HepG2 (cell line): Measurements from ENCODE around the gene LGALS16. TPM values are rescaled to one million over a fixed set of nuclear protein-coding genes. Genes with fewer than 3 reads are reported as not detected.
"Not testable (repeated sequence)": the region's sequence is repeated elsewhere in the genome, so short reads cannot be mapped to it uniquely, and the experiment has no call there.

Experiments
- ATAC-seq: fragments of 200-7000 bp; cut with Tn5 transposase; 3 replicates; pipeline ENCODE4 v1.9.1; 2020; ENCODE audit warnings: mild to moderate bottlenecking, moderate library complexity
- BruUV-seq: library from RNA; stranded (reverse); fragments of 400-500 nt; replicated peaks from 2 replicates; lab custom pipeline; 2021; lab: Mats Ljungman, UMichigan
- CTCF ChIA-PET: fragments of 300-600 bp; formaldehyde crosslinking; extraction: SDS; loops from one replicate; lab custom pipeline; 2021; ENCODE audit warnings: low total read pairs, inconsistent platforms, low intra/inter-chr PET ratio; lab: Yijun Ruan, JAX
- POLR2A ChIA-PET: fragments of 350-600 bp; sonication (Branson Sonifier 250); formaldehyde crosslinking; loops from one replicate; lab custom pipeline; 2020; ENCODE audit warnings: antibody characterized with exemption, inconsistent platforms; lab: Yijun Ruan, JAX
- DNase-seq: peaks from one replicate; pipeline ENCODE4 v3.0.0-alpha.2; 2015; ENCODE audit warnings: low spot score
- FAIRE-seq: peaks from 3 replicates; lab custom pipeline; 2011; peaks lifted over from hg19 to GRCh38; lab: Jason Lieb, UNC
- H2AFZ ChIP-seq: one replicate; pipeline ENCODE4 v1.6.1; 2011; ENCODE audit warnings: low read length, inconsistent platforms
- H3K27ac ChIP-seq: fragments of 300-600 bp; 3 replicates; pipeline ENCODE4 v1.8.0; 2011; ENCODE audit warnings: mixed run types, mild to moderate bottlenecking, mixed read lengths, low read length, inconsistent platforms; ENCODE audit not compliant: insufficient read depth; ENCODE audit errors: extremely low read length
- H3K27me3 ChIP-seq, 2 experiments: fragments of 200-600 bp in 1 of 2; 2 replicates in 1 of 2; 3 replicates in 1 of 2; pipeline versions ENCODE4 v1.6.0 to v1.8.0; 2011; ENCODE audit warnings: low read length in 2 of 2, mild to moderate bottlenecking in 2 of 2, moderate library complexity in 2 of 2, inconsistent platforms in 1 of 2; ENCODE audit not compliant: insufficient read depth in 2 of 2, control insufficient read depth in 1 of 2
- H3K36me3 ChIP-seq, 2 experiments: fragments of 200-600 bp in 1 of 2; replicated peaks in 1 of 2; 2 replicates in 1 of 2; 3 replicates in 1 of 2; pipeline versions ENCODE4 v1.5.1 to v1.8.0; 2011; ENCODE audit warnings: low read length in 2 of 2, inconsistent platforms in 1 of 2; ENCODE audit not compliant: insufficient read depth in 2 of 2, control insufficient read depth in 1 of 2
- H3K4me1 ChIP-seq: 2 replicates; pipeline ENCODE4 v1.5.1; 2012; ENCODE audit warnings: low read length, inconsistent platforms; ENCODE audit not compliant: insufficient read depth
- H3K4me2 ChIP-seq: 2 replicates; pipeline ENCODE4 v1.6.0; 2011; ENCODE audit warnings: low read depth, low read length, inconsistent platforms
- H3K4me3 ChIP-seq, 3 experiments: fragments of 200-600 bp in 1 of 3; sonication (generic), shearing (Covaris generic) in 1 of 3; replicated peaks in 1 of 3; 2 replicates each; pipeline ENCODE4 v1.5.1; 2011 to 2016; ENCODE audit warnings: low read length in 3 of 3, inconsistent platforms in 2 of 3, low read depth in 2 of 3, mild to moderate bottlenecking in 2 of 3, control low read depth in 1 of 3, mixed read lengths in 1 of 3; ENCODE audit not compliant: insufficient read depth in 1 of 3
- H3K79me2 ChIP-seq: one replicate; pipeline ENCODE4 v1.6.1; 2011; ENCODE audit warnings: low read length, inconsistent platforms; ENCODE audit not compliant: insufficient read depth
- H3K9ac ChIP-seq: 2 replicates; pipeline ENCODE4 v1.6.0; 2011; ENCODE audit warnings: mild to moderate bottlenecking, low read depth, low read length, inconsistent platforms; ENCODE audit not compliant: insufficient read depth
- H3K9me3 ChIP-seq: 2 replicates; pipeline ENCODE4 v1.5.1; 2012; ENCODE audit warnings: mild to moderate bottlenecking, low read length
- H4K20me1 ChIP-seq: 2 replicates; pipeline ENCODE4 v1.6.0; 2011; ENCODE audit warnings: inconsistent platforms, mild to moderate bottlenecking, low read length, moderate library complexity; ENCODE audit not compliant: insufficient read depth
- IKZF1 ChIP-seq: fragments of 450-650 bp; IDR thresholded peaks from 2 replicates; pipeline ENCODE4 v1.7.1; 2016
- SNRNP70 ChIP-seq: fragments of 200-400 bp; formaldehyde crosslinking; IDR thresholded peaks from 2 replicates; pipeline ENCODE4 v1.6.1; 2017; ENCODE audit warnings: mild to moderate bottlenecking, low read depth, low read length, moderate library complexity
- STAG1 ChIP-seq: sonication (generic); formaldehyde crosslinking; IDR thresholded peaks from 2 replicates; pipeline ENCODE4 v1.4.0; 2020; ENCODE audit warnings: missing genetic modification reagents
- ZBTB8A ChIP-seq: sonication (generic); formaldehyde crosslinking; IDR thresholded peaks from 2 replicates; pipeline ENCODE4 v1.4.0; 2020; ENCODE audit warnings: mild to moderate bottlenecking, low read depth, missing genetic modification reagents, borderline replicate concordance
- ZNF616 ChIP-seq: sonication (generic); formaldehyde crosslinking; IDR thresholded peaks from 2 replicates; pipeline ENCODE4 v1.5.0; 2020; ENCODE audit warnings: low read depth, mild to moderate bottlenecking, missing genetic modification reagents
- WGBS: methylation state at CpG from one replicate; pipeline ENCODE4 v1.1.6; 2017; ENCODE audit warnings: low lambda C conversion rate; 5-methylcytosine and 5-hydroxymethylcytosine counted together
- in situ Hi-C: cut with HindIII; loops from 2 replicates; pipeline ENCODE4 v1.10.0; 2017; ENCODE audit warnings: low pct_unique_long_range_greater_than_20kb; ENCODE audit not compliant: extremely low pct_ligation_motif_present
- intact Hi-C: fragments of 100-400 bp; cut with micrococcal nuclease; formaldehyde crosslinking; loops from one replicate; pipeline ENCODE4 v1.10.0; 2022; ENCODE audit not compliant: unreplicated experiment
- polyA plus RNA-seq, 8 experiments: library from polyadenylated mRNA; depleted of rRNA in 3 of 8; stranded (reverse) in 7 of 8; unstranded in 1 of 8; fragments of >200 nt; fragmentation: Illumina TruSeq in 4 of 8; extraction: Trizol in 4 of 8; gene quantifications; 2 replicates each; pipeline versions ENCODE4 v1.2.1 to v1.2.3, GENCODE V29; 2011 to 2016; ENCODE audit warnings: low read depth in 4 of 8, missing spikeins in 1 of 8, mixed read lengths in 1 of 8; ENCODE audit not compliant: insufficient read depth in 1 of 8
- total RNA-seq, 5 experiments: library from RNA; depleted of rRNA; stranded (reverse); fragments of >200 nt; fragmentation: Illumina TruSeq; extraction: Trizol; gene quantifications; 2 replicates each; pipeline ENCODE4 v1.2.3, GENCODE V29; 2016; ENCODE audit warnings: low read depth in 1 of 5
- TF ChIP-seq, protein P1 (sequence below): sonication (generic); formaldehyde crosslinking; IDR thresholded peaks from 2 replicates; pipeline ENCODE4 v1.5.0; 2020; ENCODE audit warnings: mild to moderate bottlenecking, missing genetic modification reagents, moderate library complexity

Gene LGALS16
- total and polyA plus RNA-seq, 2 of the 13 experiments (the other 11 are each of a cell fraction or from before 2014, with no cell fraction given) = not detected

DNA sequence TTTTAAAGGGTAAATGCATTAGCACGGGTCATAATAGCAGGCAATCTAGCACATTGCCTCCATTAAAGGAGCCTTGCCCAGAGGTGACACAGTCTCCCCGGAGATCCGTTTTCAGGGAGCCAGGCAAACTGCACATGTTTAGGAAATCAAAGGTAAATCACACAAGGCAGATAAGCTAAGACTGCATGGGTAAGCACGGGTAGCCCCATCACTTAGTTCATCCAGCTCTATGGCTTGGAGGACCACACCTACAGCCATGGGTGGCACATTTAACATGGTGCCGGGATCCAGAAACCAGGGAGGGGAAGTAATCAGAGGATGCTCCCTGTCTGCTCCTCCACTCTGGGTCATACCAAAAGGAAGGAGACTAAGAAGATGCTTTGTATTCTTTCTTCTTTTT is 16.8 kb downstream of the LGALS16 start:
- Histone ChIP-seq H2AFZ (no peak overlapping the region), H3K36me3 (no peaks in the 10 kb centered on the region), H3K27ac (no peak overlapping the region), H4K20me1 (no peaks in the 10 kb centered on the region), H3K79me2 (no peaks in the 10 kb centered on the region), H3K4me1 (peaks cover 2% of the 10 kb centered on the region), H3K9ac (no peak overlapping the region), H3K4me3 (no peak overlapping the region), H3K9me3 (no peaks in the 10 kb centered on the region), H3K27me3 (peaks cover 0 to 6% of the 10 kb centered on the region in 2 experiments; a peak in 1 of 5 replicates), H3K4me2 (no peak overlapping the region)
- FAIRE-seq = no peak
- POLR2A ChIA-PET = no interaction called here
- intact Hi-C loops (no loop called here), in situ Hi-C loops (loop anchor here (5.0 kb wide), 1 partner anchor 120 kb away; no protein-coding TSS in a partner anchor)
- TF ChIP-seq SNRNP70 (no peak), IKZF1 (no peak), ZNF616 (CRISPR knock-in tag) (peak; percentile 97), ZBTB8A (CRISPR knock-in tag) (no peak)
- CTCF ChIA-PET = interaction anchor here (0.8 to 2.5 kb wide), 2 partner anchors 121 to 124 kb away, joined by 3 to 49 read pairs; no protein-coding TSS in a partner anchor
- BruUV-seq = no TSS peak
- no peak for DNase-seq
- 20% methylated on average over 4 of the region's 5 CpGs for WGBS
- no peak for ATAC-seq

DNA sequence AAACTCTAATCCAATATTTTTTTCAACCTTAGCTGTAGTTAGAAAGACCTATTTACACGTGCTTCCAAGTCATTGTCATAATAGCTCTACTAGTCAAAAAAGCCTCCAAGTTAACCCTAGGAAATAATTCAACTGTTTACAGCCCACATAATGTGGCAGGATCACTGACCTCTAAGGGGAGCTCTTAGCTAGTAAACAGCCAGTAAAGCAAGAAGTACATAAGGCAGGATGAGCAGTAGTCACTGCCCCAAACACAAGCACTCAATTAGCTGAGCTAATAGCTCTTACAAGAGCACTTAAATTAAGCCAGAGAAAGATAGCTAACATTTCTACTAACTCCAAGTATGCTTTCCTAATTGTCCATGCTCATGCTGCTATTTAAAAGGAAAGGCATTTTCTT is 18.1 kb downstream of the LGALS16 start:
- not testable (repeated sequence) for H3K36me3 ChIP-seq, H3K4me3 ChIP-seq, H3K9me3 ChIP-seq, H3K9ac ChIP-seq, H3K79me2 ChIP-seq, ATAC-seq
- H3K4me1 ChIP-seq = peaks cover 15% of the 10 kb centered on the region
- CTCF ChIA-PET = interaction anchor here (1.4 kb wide), 1 partner anchor 122 kb away, joined by 4 read pairs; no protein-coding TSS in a partner anchor
- in situ Hi-C loops = loop anchor here (5.0 kb wide), 1 partner anchor 122 kb away; no protein-coding TSS in a partner anchor
- TF ChIP-seq STAG1 (CRISPR knock-in tag) = peak; percentile 49
- TF ChIP-seq, protein P1, sequence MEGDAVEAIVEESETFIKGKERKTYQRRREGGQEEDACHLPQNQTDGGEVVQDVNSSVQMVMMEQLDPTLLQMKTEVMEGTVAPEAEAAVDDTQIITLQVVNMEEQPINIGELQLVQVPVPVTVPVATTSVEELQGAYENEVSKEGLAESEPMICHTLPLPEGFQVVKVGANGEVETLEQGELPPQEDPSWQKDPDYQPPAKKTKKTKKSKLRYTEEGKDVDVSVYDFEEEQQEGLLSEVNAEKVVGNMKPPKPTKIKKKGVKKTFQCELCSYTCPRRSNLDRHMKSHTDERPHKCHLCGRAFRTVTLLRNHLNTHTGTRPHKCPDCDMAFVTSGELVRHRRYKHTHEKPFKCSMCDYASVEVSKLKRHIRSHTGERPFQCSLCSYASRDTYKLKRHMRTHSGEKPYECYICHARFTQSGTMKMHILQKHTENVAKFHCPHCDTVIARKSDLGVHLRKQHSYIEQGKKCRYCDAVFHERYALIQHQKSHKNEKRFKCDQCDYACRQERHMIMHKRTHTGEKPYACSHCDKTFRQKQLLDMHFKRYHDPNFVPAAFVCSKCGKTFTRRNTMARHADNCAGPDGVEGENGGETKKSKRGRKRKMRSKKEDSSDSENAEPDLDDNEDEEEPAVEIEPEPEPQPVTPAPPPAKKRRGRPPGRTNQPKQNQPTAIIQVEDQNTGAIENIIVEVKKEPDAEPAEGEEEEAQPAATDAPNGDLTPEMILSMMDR = peak; percentile 46
- TF ChIP-seq, all 625 proteins: peak for 2; not testable (repeated sequence) for 623
- H4K20me1 ChIP-seq, H3K27ac ChIP-seq, H3K4me2 ChIP-seq, H3K27me3 ChIP-seq, DNase-seq, BruUV-seq, intact Hi-C loops, H2AFZ ChIP-seq, POLR2A ChIA-PET, FAIRE-seq: not testable (repeated sequence)
- WGBS = 0% methylated on average over 1 of the region's 1 CpG
